ENCODE data around the gene CENPT. TPM values are rescaled to one million over a fixed set of nuclear protein-coding genes. Genes with fewer than 3 reads are reported as not detected.
A peak's percentile ranks its signal among the peaks of the same experiment; 100 is the strongest.

CENPT gene, protein sequence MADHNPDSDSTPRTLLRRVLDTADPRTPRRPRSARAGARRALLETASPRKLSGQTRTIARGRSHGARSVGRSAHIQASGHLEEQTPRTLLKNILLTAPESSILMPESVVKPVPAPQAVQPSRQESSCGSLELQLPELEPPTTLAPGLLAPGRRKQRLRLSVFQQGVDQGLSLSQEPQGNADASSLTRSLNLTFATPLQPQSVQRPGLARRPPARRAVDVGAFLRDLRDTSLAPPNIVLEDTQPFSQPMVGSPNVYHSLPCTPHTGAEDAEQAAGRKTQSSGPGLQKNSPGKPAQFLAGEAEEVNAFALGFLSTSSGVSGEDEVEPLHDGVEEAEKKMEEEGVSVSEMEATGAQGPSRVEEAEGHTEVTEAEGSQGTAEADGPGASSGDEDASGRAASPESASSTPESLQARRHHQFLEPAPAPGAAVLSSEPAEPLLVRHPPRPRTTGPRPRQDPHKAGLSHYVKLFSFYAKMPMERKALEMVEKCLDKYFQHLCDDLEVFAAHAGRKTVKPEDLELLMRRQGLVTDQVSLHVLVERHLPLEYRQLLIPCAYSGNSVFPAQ
- total RNA-seq: 10 to 100 TPM; 43.7 to 45.8 TPM

DNA sequence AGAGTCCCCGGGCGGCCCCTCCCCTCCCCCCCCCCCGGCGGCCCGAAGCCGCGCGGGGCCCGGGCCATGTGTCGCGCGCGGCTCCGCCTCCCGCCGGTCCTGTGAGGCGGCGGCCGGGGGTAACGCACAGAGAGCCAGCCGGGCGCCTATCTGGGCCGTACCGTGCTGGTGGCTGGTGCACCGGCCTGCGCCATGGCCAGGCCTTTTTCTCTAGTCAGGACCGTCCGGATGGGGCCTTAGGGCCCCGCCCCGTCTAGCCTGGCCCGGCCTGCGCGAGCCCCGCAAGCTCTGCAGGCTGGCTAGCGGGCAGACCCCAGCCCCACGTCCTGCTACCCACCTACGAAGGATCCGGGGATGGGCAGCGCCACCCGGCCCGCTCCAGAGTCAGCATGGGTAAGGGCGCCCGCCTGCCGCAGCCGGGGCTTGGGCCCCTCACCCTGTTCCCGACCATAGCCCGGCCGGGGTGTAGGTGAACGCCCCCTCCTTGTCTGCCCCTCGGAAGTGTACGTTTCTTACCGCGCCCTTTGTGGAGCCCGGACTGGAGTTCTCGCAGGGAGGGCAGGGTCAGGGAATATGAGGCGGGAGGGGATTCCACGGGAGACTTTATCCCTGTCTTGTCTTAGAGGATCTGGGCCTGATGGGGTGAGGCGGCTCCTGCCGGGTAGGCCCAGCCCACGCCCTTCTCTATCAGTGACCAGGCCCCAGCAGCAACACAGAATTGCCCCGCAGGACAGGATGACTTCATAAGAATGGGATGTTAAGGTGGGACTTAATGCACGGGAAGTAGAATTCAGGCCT lies at the start of gene CENPT:
CENPT (minus strand) TSS at position 630 of the 798 bp plus-strand sequence. CDS start 13,834 bp downstream, outside the sequence.
- no peaks in the 10 kb centered on the region for H3K9me3 Mint-ChIP-seq
- CTCF ChIA-PET: interaction anchor here (1.8 to 4.2 kb wide), 2 partner anchors 31 kb away, joined by 8 to 35 read pairs; no protein-coding TSS in a partner anchor
- H3K4me3 Mint-ChIP-seq: peak within 1 kb of the TSS; percentile 92
- peaks cover 49% of the 10 kb centered on the region for H3K4me1 Mint-ChIP-seq (ENCODE audit: low read depth)
- no peaks in the 10 kb centered on the region for H3K27me3 Mint-ChIP-seq (ENCODE audit: low read depth)
- DNase-seq: peak; percentile 18
- H3K36me3 Mint-ChIP-seq (ENCODE audit: low read depth): peaks cover 6% of the 10 kb centered on the region
- intact Hi-C loops (cut with micrococcal nuclease): loop anchor here (2.0 kb wide), 3 partner anchors 18 to 326 kb away; partner anchors contain the start of gene NFATC3
- peak within 1 kb of the TSS; percentile 92 for H3K27ac Mint-ChIP-seq

DNA sequence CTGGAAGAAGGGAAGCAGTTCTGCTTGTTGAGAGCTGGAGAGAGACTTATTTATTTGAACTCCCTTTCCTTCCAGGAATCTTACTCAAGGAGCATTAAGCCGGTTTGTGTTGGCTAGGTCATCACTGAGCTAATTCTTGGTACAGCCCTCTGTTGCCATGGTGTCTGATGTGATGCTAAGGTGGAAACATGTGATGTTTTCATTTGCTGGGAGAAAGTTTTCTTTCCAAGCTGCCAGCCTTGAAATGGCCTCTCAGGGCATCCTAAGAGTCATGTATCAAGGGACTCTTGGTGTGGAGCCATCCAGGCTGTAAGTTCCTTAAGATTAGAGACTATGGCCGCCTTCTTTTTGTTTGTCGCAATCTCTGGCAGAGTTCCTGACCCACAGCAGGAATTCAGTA lies 49.7 kb upstream of the CENPT start:
- Mint-ChIP-seq H3K4me1 (ENCODE audit: low read depth) (peaks cover 43% of the 10 kb centered on the region), H3K27me3 (ENCODE audit: low read depth) (no peaks in the 10 kb centered on the region), H3K36me3 (ENCODE audit: low read depth) (no peaks in the 10 kb centered on the region), H3K9me3 (no peaks in the 10 kb centered on the region), H3K4me3 (no peak overlapping the region), H3K27ac (no peak overlapping the region)
- no peak for DNase-seq
- CTCF ChIA-PET: interaction anchor here (0.6 to 2.9 kb wide), 4 partner anchors 13 to 116 kb away, joined by 3 to 13 read pairs (median 3); no protein-coding TSS in a partner anchor
- intact Hi-C loops (cut with micrococcal nuclease): no loop called here

DNA sequence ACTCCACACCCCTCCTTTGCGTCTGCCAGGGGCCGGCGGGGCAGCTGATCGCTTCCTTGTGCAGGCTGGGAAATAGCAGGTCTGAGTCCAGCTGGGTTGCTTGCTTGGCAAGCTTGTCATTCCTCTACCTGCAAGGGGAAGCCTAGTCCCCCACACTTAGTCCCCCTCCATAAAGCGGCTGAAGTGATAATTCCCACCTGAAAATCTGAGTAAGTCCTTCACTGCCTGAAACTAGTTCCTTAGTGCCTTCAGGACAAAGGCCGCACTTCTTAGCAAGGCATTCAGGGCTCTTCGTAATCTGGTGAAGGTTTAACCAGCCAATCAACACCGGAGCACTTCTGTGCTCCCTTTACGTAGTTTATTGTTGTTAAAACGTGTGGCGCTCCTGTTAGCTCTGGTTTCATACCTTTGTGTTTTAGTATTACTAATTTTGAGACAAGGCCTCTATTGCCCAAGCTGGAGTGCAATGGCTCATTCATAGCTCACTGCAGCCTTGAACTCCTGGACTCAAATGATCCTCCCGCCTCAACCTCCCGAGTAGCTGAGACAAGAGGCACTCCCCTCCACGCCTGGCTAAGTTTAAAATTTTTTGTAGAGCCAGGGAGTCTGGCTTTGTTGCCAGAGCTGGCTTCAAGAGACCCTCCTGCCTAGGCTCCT lies 46.4 kb upstream of the CENPT start:
- H3K27ac Mint-ChIP-seq: peak overlapping the region; percentile 82
- CTCF ChIA-PET: interaction anchor here (0.5 to 1.1 kb wide), 5 partner anchors 11 to 154 kb away, joined by 3 to 6 read pairs (median 3); no protein-coding TSS in a partner anchor
- no peaks in the 10 kb centered on the region for H3K9me3 Mint-ChIP-seq
- H3K36me3 Mint-ChIP-seq (ENCODE audit: low read depth): no peaks in the 10 kb centered on the region
- no peaks in the 10 kb centered on the region for H3K27me3 Mint-ChIP-seq (ENCODE audit: low read depth)
- DNase-seq: peak; percentile 36
- peak overlapping the region; percentile 79 for H3K4me3 Mint-ChIP-seq
- peaks cover 41% of the 10 kb centered on the region for H3K4me1 Mint-ChIP-seq (ENCODE audit: low read depth)
- intact Hi-C loops (cut with micrococcal nuclease): loop anchor here (1.0 to 5.0 kb wide), 6 partner anchors 41 to 582 kb away; partner anchors contain the start of genes ACD, CTCF, NUTF2 and PARD6A

DNA sequence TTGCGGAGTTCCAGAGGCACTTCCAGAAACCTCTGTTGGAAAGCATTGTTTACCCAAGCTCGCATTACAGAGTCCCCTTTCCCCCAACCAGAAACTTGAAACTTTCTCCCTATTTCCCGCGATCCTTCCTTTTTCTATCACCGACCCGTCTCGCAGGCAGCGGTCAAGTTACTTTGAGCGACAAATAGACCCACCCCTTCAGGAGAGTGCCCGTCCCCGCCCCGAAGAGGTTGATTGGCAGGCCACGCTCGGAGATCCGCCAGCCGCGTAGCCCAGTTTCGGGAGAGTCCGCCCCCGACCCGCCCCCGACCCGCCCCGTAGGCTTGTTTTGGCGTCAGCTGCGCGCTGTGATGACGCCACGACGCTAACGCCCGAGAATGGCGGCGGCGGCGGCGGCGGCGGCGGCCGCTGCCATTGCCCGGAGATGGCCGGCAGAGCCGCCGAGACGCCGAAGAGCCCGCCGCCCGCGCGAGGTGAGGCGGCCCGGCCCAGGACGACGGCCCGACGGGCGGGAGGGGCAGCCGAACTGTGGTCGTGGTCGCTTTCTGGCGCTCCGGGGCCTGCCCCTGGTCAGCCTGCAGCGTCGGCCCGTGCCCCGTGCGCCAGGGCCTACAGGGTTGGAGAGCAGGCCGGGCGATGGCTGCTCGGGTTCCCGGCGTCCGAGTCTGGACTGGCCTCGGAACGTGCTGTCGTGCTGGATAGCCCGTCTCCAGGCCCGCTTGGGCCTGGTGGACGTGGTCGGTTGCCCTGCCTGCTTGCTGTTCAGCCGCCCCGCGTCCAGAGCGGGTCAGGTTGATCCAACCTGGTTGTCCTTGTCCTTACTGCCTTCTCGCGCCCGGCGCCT lies 45.6 kb upstream of the CENPT start, which contains the start of gene PSKH1:
PSKH1 (plus strand) TSS at position 356 of the 844 bp plus-strand sequence. CDS start 15,496 bp downstream, outside the sequence.
- H3K27ac Mint-ChIP-seq: peak within 1 kb of the TSS; percentile 82
- H3K4me1 Mint-ChIP-seq (ENCODE audit: low read depth): peaks cover 39% of the 10 kb centered on the region
- DNase-seq: peak; percentile 98
- peak within 1 kb of the TSS; percentile 79 for H3K4me3 Mint-ChIP-seq
- intact Hi-C loops (cut with micrococcal nuclease): loop anchor here (1.0 to 5.0 kb wide), 6 partner anchors 42 to 581 kb away; partner anchors contain the start of genes ACD, CTCF, NUTF2 and PARD6A
- CTCF ChIA-PET: interaction anchor here (0.5 to 1.8 kb wide), 8 partner anchors 9 to 155 kb away, joined by 3 to 9 read pairs (median 4); partner anchors contain the start of gene NRN1L
- no peaks in the 10 kb centered on the region for H3K27me3 Mint-ChIP-seq (ENCODE audit: low read depth)
- H3K9me3 Mint-ChIP-seq: no peaks in the 10 kb centered on the region
- no peaks in the 10 kb centered on the region for H3K36me3 Mint-ChIP-seq (ENCODE audit: low read depth)

DNA sequence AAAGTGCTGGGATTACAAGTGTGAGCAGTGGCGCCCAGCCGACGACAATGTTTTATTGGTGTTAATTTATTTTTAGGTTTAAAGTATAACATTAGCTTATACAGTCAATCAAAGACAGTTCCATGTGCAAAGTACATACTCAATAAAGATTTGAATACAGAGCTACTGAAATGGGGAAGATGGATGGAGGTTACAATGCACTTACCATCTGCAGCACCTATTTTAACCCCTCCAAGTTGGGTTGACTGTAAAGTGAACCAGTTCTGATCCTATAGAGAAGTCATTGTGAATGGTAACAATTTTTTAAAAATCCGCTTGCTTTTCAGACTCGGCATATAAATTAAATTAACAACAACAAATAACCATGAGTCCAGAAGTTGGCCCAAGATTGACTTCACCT lies 44.9 kb upstream of the CENPT start:
- intact Hi-C loops (cut with micrococcal nuclease): loop anchor here (2.0 to 5.0 kb wide), 2 partner anchors 232 to 580 kb away; partner anchors contain the start of genes ACD and PARD6A
- Mint-ChIP-seq H3K27ac (peak overlapping the region; percentile 65), H3K36me3 (ENCODE audit: low read depth) (no peaks in the 10 kb centered on the region)

DNA sequence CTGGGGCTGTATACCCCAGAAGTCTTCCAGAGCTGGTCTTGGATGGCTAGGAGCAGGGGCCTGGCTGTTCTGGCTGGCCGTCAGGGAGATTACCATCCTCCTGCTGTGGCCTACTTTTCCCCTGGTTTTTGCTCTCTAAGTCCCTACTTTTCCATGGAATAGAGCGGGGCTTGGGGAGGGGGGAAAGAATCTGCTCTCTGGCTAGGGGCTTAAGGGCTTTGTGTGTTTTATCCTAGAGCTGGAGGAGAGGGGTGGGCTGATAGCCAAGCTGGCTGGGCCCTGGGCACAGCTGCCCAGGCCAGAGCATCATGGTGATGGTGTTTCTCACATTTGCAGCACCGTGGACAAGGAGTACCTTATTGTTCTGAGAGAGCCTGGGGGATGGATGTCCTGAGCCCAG lies 40.8 kb upstream of the CENPT start:
- peaks cover 8% of the 10 kb centered on the region for H3K4me1 Mint-ChIP-seq (ENCODE audit: low read depth)
- CTCF ChIA-PET: no interaction called here
- intact Hi-C loops (cut with micrococcal nuclease): no loop called here
- no peaks in the 10 kb centered on the region for H3K27me3 Mint-ChIP-seq (ENCODE audit: low read depth)
- no peak overlapping the region for H3K27ac Mint-ChIP-seq
- H3K36me3 Mint-ChIP-seq (ENCODE audit: low read depth): peaks cover 8% of the 10 kb centered on the region
- H3K4me3 Mint-ChIP-seq: no peak overlapping the region
- no peaks in the 10 kb centered on the region for H3K9me3 Mint-ChIP-seq
- DNase-seq: no peak

More for the DNA sequence above, 44.9 kb upstream of the CENPT start:
- CTCF ChIA-PET: interaction anchor here (0.7 to 1.8 kb wide), 6 partner anchors 8 to 149 kb away, joined by 3 to 9 read pairs (median 4); partner anchors contain the start of gene NRN1L
- H3K9me3 Mint-ChIP-seq: no peaks in the 10 kb centered on the region
- H3K27me3 Mint-ChIP-seq (ENCODE audit: low read depth): no peaks in the 10 kb centered on the region
- peak overlapping the region; percentile 79 for H3K4me3 Mint-ChIP-seq
- H3K4me1 Mint-ChIP-seq (ENCODE audit: low read depth): peaks cover 36% of the 10 kb centered on the region
- DNase-seq: no peak

DNA sequence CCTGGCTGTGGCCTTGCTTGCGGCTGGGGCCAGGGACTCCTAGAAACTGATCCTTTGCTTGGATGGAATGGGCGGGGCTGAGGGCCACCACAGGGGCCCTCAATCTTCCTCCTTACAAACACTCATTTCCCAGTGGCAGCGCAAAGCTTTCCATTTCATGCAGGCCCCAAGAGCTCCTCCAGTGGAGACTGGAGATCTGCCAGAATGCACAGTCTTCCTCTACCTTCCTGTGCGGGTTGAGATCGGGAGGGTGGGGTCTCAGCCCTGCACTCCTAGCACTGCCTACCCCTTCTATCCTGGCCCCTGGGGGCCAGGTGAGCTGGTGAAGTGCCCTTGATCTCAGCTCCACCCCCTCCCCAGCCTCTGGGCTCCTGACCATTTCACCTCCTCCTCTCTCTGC lies 38.9 kb upstream of the CENPT start:
- H3K27me3 Mint-ChIP-seq (ENCODE audit: low read depth): no peaks in the 10 kb centered on the region
- no peaks in the 10 kb centered on the region for H3K9me3 Mint-ChIP-seq
- H3K4me3 Mint-ChIP-seq: no peak overlapping the region
- no peaks in the 10 kb centered on the region for H3K4me1 Mint-ChIP-seq (ENCODE audit: low read depth)
- no peak overlapping the region for H3K27ac Mint-ChIP-seq
- CTCF ChIA-PET: interaction anchor here (0.6 to 4.1 kb wide), 6 partner anchors 13 to 97 kb away, joined by 3 to 25 read pairs (median 4); partner anchors contain the start of gene EDC4
- intact Hi-C loops (cut with micrococcal nuclease): no loop called here
- peaks cover 14% of the 10 kb centered on the region for H3K36me3 Mint-ChIP-seq (ENCODE audit: low read depth)
- DNase-seq: no peak

DNA sequence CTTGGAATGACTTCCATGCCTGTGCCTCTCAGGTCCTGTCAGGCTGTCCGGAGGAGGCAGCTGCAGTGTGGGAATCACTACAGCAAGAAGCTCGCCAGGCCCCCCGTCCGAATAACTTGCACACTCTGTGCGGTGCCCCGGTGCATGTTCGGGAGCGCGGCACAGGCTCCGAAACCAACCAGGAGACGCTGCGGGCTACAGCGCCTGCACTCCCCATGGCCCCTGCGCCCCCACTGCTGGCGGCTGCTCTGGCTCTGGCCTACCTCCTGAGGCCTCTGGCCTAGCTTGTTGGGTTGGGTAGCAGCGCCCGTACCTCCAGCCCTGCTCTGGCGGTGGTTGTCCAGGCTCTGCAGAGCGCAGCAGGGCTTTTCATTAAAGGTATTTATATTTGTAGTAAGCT lies 38.5 kb upstream of the CENPT start:
- CTCF ChIA-PET: interaction anchor here (0.6 to 4.1 kb wide), 6 partner anchors 13 to 45 kb away, joined by 3 to 25 read pairs (median 4); partner anchors contain the start of genes CTRL and EDC4
- Mint-ChIP-seq H3K9me3 (no peaks in the 10 kb centered on the region), H3K27ac (no peak overlapping the region), H3K36me3 (ENCODE audit: low read depth) (peaks cover 14% of the 10 kb centered on the region), H3K27me3 (ENCODE audit: low read depth) (no peaks in the 10 kb centered on the region), H3K4me3 (no peak overlapping the region), H3K4me1 (ENCODE audit: low read depth) (no peaks in the 10 kb centered on the region)
- no peak for DNase-seq
- intact Hi-C loops (cut with micrococcal nuclease): no loop called here

DNA sequence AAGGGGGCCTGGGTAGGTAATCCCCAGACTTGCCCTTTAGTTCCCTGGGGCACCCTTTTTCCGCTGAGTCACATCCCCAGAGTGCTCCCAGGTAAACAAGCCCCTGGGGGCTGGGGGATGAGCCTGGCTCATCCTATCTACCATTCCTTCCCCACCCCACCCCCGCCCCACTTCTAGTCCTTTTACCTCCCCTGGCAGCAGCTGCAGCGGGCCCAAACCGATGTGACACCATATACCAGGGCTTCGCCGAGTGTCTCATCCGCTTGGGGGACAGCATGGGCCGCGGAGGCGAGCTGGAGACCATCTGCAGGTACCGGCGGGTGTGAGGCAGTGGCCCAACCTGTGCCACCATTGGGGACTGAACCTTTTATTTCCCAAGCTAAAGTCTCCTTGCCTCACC lies 38.1 kb upstream of the CENPT start:
- Mint-ChIP-seq H3K4me3 (no peak overlapping the region), H3K27ac (no peak overlapping the region), H3K4me1 (ENCODE audit: low read depth) (no peaks in the 10 kb centered on the region), H3K36me3 (ENCODE audit: low read depth) (peaks cover 14% of the 10 kb centered on the region), H3K9me3 (no peaks in the 10 kb centered on the region), H3K27me3 (ENCODE audit: low read depth) (no peaks in the 10 kb centered on the region)
- intact Hi-C loops (cut with micrococcal nuclease): no loop called here
- no peak for DNase-seq
- CTCF ChIA-PET: interaction anchor here (1.0 to 4.1 kb wide), 5 partner anchors 12 to 46 kb away, joined by 3 to 25 read pairs (median 5); partner anchors contain the start of genes CTRL and EDC4

DNA sequence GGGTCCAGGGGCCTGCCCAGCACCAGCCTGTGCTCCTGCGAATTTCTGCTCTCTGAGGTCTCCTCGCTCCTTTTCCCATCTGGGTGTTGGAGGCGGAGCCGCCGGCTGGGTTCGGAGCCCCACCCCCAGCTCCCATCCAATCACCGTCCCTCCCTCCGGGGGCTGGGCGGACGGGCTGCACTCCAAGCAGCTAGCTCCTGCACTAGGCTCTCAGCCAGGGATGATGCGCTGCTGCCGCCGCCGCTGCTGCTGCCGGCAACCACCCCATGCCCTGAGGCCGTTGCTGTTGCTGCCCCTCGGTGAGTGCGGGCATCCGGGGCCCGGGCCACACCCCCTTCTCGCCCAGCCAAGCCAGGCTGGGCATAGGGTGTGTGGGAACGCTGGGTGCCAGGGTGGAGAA lies 37.2 kb upstream of the CENPT start, which contains the start of gene NRN1L:
NRN1L (plus strand) TSS at position 202 of the 400 bp plus-strand sequence; CDS start at position 221, 19 bp downstream.
- no peaks in the 10 kb centered on the region for H3K4me1 Mint-ChIP-seq (ENCODE audit: low read depth)
- H3K9me3 Mint-ChIP-seq: no peaks in the 10 kb centered on the region

More for the DNA sequence above, 37.2 kb upstream of the CENPT start, which contains the start of gene NRN1L:
- DNase-seq: no peak
- H3K27ac Mint-ChIP-seq: no peak within 1 kb of the TSS
- no peaks in the 10 kb centered on the region for H3K27me3 Mint-ChIP-seq (ENCODE audit: low read depth)
- no peak within 1 kb of the TSS for H3K4me3 Mint-ChIP-seq
- intact Hi-C loops (cut with micrococcal nuclease): no loop called here
- CTCF ChIA-PET: interaction anchor here (0.7 to 4.1 kb wide), 25 partner anchors 8 to 344 kb away, joined by 3 to 25 read pairs (median 6); partner anchors contain the start of genes CTRL, EDC4 and PSKH1
- peaks cover 18% of the 10 kb centered on the region for H3K36me3 Mint-ChIP-seq (ENCODE audit: low read depth)
